ENCODE measurements around the gene TMEM53.
A peak's percentile ranks its signal among the peaks of the same experiment; 100 is the strongest.

Gene TMEM53

DNA sequence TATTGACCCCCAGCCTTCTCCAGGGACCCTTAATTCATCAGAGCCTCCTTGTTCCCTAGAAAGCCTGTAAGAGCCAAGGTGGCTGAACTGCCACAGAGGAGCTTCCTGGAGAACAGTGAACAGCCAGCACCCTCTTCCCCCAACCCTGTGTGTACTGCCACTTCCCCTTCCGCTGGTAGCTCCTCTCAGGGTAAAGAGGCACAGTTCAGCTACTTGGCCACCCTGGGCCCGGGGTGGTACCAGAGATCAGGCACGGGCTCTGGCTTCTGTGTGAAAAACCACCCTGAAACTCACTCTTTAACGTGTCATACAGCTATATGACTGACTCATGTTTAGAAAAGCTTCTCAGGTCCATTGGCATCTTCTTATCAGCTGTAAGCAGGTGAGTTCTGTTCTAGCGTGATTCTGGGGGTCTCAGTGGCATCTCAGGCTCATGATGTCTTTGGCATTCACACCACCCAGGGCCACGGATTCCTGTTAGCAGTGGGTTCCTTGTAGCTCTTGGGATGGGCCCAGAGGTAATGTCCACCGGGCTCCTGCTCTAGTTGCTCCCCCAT is 22.6 kb upstream of the TMEM53 start:
- DNase-seq: peak; percentile 57

DNA sequence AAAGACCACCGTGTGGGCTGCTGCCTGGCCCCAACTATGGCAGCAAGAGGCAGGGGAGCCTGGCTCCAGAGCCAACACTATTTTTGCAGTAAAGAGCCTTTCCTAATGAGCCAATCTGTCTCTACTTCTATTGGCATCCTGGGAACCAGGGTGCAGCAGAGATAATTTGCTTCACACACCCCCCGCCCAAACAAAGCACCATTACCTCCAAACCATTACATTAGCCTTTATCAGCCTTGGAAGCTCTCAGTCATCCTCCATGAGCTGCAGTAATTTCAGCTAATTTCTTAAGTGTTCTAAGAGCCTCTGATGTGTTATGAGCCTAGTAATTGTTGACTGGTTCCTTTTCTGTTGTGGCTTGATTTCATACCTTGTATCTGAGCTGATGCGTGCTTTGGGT is 21.8 kb upstream of the TMEM53 start:
- DNase-seq: no peak

DNA sequence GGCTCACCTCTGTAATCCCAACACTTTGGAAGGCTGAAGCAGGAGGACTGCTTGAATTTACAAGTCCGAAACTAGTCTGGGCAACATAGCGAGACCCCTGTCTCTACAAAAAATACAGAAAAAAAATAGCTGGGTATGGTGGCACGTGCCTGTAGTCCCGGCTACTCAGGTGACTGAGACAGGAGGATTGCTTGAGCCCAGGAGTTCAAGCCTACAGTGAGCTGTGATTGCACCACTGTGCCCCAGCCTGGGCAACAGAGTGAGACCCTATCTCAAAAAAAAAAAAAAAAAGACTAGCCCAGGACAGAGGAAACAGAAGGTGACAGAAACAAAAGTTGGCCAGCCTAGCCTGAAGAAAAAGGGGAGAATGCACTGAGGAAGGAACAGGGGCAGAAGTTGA is 21.4 kb upstream of the TMEM53 start:
- no peak for DNase-seq

DNA sequence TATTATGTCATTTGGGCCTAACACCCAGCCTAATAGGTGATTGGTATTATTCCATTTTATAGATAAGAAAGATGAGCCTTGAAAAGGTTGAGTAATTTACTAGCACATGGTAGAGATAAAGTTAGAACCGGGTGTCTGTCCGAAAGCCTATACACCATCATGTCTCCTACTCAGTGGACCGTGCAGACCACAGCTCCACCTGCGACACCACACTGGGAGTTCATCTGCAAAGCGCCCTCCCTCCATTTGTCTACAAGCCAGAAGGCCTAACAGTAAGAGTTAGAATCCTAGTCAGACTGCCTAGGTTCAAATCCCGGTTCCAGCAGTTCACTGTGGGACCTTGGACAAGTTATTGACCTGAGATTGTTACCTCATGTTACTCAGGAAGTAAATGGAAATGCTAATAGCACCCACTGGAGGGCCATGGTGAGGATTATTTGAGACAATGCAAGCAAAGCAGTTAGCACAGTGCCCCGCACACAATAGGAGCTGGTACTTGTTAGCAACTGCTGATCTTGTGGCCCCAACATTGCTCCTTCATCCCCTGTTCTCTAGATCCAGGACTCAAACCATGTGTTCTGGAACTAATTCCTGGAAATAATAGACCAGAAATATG is 20.7 kb upstream of the TMEM53 start:
- no peak for DNase-seq

DNA sequence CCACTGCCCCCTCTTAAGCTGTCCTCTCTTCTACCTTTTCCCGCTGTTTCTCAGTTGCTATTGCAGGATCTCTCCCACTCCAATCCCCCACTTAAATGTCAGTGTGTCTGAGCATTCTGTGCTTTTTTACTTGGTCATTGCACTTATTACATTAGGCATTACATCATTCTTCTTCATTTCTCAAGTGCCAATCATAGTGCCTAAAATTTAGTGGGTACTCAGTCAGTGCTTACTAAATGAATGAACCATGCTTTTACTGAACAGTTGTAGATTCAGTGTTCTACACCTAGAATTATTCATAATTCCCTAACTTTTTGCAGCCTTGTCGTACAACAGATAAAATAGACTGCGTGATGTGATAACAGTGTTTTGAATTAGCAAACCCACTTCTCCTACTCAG is 19.6 kb upstream of the TMEM53 start:
- peak; percentile 54 for DNase-seq

DNA sequence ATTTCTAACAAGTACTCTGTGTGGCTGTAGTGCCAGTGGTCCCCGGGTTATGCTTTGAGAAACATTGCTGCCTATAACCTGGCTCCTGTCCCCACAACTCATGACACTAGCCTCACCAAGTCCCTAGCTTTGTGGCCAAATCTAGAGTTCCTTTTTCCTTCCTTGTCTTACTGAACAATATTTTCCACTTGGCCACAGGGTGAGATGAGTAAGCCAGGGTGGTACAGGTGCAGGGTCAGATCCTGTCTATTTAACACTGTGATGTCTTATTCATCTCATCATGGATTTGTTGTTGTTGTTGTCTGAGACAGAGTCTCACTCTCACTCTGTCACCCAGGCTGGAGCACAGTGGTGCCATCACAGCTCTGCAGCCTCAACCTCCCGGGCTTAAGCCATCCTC is 18.9 kb upstream of the TMEM53 start:
- DNase-seq: peak; percentile 41

DNA sequence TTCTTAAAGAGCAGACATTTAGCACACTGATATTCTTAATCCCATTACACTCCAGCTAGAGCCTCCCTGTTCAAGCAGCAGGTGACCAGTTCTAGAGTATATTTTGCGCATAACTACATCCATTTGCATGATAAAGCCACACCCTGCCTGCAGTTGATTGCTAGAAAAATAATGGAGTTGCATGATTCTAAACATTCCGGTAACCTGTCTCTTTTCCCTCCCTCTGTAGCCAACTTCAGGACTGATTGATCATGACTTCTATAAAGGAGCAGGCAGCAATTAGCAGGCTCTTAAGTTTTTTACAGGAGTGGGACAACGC is 15.1 kb upstream of the TMEM53 start:
- DNase-seq: no peak

DNA sequence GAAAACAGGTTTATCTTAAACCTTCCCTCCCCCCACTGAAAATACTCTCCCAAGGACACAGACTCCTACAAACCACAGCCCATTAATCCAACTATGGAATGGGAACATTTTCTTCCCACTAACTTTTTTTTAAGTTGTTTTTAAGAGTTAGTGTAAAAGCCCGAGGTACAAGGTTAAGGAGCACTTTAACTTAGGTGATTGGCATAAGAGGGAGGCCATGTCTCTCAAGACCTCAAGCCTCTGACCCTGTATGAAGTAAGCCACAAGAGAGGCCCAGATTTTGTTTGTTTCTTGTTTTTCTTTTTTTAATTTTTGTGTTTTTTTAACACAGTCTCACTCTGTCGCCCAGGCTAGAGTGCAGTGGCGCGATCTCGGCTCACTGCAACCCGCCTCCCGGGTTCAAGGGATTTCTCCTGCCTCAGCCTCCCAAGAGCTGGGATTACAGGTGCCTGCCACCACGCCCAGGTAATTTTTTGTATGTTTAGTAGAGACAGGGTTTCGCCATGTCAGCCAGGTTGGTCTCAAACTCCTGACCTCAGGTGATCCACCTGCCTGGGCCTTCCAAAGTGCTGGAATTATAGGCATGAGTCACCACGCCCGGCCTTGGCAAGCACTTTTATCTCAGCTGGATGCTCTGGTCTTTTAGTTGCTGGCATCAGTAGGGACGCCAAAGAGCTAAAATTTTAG is 14.6 kb upstream of the TMEM53 start:
- DNase-seq: no peak

DNA sequence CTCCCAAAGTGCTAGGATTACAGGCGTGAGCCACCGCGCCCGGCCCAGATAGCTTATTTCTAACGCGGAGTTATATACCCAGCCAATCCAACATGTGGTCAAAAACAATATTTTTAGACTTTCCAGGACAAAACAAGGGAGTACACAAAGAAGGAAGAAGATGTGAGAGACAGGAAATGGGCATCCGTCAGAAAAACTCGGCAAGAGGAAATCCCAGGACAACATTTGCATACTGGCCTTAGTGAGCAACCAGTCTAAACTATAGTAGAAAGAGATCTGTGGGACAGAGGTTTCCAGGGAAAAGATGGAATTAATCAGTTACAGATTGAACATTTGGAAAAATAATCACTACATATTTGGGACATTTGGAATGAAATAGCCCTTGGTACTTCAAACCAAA is 11.6 kb upstream of the TMEM53 start:
- peak; percentile 58 for DNase-seq

DNA sequence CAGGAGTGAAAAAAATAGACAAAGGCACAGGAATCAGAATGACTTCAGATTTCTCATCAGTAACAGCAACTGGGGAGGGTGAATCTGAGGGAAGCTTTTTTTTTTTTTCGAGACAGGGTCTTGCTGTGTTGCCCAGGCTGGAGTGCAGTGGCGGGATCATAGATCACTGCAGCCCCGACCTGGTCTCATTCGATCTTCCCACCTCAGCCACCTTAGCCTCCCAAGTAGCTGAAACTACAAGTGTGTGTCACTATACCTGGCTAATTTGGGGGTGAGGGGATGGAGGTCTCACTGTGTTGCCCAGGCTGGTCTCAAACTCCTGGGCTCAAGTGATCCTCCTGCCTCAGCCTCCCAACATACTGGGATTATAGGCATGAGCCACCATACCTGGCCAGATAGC is 10.9 kb upstream of the TMEM53 start:
- DNase-seq: no peak

DNA sequence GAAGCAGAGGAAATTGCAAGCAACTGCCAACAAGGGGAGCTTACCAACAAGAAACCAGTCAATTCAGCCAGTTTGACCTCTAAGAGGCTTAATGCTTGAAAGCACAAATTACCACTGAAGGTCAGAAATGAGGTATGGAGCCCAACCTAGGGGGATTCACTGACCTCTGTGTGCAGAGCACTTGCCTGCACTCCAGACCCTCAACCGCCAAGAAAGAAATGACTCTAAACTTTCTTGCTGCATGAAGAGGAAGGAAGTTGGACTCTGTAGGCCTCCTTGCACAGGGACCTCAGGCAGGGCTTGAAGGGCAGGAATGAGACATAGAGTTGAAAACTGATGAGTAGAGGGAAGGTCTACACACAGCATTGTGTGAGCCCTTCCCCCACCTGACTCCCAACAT is 10.2 kb upstream of the TMEM53 start:
- DNase-seq: peak; percentile 39

DNA sequence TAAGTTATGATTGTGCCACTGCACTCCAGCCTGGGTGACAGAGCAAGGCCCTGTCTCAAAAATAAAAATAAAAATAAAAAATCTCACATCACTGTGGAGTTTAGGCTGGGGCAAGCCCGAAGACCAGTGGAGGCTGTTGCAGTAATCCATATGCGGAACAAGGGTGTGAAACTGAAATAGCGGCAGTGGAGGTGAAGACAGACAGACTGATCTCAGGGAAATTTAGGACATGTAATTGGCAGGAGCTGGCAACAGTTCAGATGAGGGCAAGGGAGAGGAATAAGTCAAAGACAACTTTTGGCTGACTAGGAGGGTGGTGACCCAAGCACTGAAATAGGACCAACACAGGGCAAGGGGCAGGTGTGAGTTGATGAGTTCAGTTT is 8.6 kb upstream of the TMEM53 start:
- peak; percentile 57 for DNase-seq

DNA sequence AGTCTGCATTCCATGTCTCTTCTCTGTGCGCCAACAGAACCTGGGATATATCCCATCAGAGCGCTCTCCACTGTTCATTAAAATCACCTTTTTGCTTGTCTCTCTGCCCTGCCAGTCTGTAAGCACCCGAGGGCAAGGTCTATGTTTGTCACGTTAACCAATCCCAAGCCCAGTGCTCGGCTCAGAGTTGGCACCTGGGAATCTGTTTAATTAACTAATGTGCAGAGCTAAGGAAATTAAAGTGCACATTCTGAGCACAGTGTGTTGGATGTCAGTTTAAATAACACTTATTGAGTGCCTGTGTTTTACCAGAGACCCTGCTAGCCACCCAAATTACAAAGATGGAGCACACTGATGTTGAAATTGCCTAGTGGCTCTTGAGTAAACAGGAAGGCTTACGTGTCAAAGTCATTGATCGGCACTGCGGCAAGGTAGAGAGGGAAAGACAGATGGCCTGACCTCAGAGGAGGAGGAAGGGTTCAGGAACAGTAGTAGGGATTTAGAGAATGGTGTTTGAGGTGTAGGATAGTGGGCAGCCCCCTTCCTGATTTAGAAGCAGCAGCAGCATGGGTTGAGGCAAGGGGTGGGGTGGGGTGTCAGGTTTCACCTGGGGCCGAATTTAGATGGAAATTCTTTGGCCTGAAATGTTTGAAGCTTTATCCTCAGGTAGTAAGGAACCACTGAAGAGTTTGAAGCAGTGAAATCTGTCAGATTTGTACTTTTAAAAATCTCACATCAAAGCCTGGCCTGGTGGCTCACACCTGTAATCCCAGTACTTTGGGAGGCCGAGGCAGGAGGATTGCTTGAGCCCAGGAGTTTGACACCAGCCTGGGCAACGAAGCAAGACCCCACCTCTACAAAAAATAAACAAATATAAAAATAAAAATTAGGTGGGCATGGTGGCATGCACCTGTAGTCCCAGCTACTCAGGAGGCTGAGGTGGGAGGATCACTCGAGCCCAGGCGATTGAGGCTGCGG is 7.9 kb upstream of the TMEM53 start:
- DNase-seq: no peak

DNA sequence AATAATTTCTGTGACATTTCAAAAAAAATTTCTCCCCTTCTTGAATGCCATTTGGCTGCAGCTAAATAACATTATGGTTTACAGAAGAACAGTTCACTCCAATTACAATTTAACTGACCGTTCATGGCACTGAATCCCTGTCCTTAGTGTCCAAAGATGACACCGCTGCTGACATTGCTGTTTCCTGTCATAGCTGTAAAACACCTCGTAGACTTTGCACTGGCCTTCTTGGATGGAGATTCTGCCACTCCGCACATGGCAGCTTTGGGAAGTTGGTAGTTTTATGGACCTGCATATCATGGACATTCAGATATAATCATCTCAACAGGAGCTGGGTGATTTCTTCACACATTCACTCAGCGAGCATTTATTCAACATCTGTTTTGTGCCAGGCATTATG is 5.2 kb upstream of the TMEM53 start:
- no peak for DNase-seq

DNA sequence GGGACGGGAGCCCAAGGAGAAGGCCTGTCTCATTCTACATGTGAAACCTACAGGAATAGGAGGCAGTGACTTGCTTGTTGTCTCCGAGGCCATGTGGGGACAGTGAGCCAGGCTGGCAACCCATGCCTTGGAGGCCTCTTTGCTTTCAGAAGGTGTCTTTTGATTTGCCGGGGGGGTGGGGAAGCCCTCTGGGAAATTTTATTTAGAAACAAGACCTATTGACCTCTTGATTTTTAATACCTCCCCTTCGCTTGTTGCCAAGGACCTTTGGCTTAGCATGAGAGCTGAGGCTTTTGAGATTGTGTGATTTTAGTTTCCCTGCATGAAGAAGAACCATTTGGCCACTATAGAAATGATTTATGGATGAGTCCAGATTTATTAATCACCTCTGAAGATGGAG is 4.3 kb upstream of the TMEM53 start:
- DNase-seq: peak; percentile 28

DNA sequence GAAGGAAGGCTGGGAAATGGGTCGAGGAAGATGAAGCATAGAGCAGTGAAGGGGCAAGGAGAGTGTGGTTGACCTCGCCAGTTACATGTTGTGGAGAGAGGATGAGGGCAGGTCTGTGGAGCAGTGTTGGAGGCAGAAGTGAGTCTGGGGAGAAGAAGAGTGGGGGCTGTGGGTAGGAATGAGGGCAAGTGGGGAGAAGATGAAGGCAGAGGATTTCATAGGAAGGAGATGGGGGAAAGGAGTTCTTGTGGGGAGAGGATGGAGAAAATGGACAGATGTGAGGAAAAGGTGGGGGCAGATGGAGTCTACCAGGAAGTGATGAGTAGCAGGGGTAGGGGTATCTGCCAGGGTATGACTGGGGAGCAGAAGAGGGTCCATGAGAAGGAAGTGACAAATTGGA is 3.8 kb upstream of the TMEM53 start:
- no peak for DNase-seq

DNA sequence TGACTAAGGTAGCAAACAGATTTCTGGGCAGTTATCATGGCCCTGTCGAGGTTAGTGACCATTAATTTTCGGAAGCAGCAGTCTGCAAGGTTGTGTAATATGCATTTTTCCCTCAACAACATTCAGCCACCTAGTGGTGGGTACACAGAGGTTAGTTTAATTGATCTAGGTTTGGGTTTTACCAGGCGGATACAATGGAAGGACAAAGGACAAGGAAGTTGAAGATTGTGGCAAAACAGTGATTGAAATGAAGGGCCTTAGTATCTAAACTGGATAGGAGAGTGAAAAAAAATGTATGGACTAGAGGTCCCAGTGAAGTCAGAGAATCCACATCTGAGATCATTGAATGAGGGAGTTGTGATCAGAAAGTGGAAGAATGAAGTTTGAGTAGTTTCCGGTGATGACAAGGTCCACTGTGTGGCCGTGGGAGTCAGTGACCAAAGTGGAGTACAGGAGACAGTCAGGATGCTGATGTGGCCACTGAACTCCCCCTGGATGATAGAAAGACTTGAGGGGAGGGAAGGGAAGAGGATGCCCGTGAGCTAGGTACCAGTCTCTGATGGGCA is 3.0 kb upstream of the TMEM53 start:
- peak; percentile 82 for DNase-seq

DNA sequence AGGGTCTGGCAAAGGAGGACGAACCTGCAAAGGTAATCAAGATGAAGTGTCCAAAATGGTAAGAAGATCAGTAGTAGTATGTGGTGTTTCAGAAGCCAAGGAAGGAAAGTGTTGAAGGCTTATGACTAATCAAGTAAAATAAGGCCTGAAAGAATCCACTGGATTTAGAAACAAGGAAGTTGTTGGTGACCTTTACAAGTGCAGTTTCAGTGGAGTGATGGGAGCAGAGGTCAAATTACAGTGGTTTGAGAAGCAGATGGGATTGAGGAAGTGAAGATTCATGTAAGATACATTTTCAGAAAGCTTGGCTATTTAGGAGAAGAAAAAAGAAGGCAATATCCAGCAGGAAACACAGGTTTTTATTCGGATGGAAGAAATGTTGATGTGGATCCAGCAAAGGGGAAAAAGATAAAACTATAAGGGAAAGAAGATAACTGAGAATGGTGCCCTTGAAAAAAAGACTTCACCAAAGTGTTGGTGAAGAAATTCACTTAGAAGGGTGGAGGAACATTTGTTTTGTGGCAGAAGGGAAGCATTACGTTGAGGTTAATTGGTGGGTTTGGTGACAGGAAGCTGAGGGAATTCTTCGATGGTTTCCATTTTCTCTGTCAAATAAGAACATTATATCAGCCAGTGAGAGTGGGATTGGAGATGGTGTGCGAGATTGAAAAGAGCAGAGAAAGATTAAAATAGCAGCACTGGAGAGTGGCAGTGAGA is 2.4 kb upstream of the TMEM53 start:
- DNase-seq: peak; percentile 97

DNA sequence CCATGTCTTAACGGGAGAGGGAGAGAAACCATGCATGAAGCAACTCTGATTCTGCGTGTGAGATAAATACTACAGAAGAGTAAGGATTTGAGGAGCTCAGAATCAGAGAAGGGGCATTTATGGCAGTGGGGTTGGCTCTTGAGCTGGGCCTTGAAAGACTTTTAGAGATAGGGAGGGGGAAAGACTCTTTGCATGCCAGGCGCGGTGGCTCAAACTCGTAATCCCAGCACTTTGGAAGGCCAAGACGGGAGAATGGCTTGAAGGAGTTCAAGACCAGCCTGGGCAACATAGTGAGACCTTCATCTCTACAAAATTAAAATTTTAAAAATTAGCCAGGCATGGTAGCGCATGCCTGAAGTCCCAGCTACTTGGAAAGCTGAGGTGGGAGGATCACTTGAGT is 905 bp upstream of the TMEM53 start:
- no peak for DNase-seq

DNA sequence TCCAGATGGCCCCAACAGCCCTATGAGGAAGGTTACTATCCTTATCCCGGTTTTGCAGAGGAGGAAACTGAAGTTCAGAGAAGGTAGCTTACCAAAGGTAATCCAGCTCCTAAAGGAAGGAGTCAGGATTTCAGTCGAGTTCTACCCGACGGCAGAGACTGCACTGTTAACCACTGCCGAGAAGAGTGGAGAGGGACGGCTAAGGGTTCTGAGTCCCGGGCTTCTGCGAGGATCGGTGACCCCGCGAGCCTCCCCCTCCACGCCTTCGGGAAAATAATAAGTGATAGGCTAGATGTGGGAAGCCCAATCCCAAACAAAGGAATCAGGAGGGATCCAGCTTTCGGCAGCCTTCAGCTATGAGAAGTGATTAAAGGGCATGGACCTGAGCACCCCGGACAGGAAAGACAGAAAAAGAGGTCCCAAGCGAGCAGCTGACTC is 587 bp downstream of the TMEM53 start:
- no peak for DNase-seq

DNA sequence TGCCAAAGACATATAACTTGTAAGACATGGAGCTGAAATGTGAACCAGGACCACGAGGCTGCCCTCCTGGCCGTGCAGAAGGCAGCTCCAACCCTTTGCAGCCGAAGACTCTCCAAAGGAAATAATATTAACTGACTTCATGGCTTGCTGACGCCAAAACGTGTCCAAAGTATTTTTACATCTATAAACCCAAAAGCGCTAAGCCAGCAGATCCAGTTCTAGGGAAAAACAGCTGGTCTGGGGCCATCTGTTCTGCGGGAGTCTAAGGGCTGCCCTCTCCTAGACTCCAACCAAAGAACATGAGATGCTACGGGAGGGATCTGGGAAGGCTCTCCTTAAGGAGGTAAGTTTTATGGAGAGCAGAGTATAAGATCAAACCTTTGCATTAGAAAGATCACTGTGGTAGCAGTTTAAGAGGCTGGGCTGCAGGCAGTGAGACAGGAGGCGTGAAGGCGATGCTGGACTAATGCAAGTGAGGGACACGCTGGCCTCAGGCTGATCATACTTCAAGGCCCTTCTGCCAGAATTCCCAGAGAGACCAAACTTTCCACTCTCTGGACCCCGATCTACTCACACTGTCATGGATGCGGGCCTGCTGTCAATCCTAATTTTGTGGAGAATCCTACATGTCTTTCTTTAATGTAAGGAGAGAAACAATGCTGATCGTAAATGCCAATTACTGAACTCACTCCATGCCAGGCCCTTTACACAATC is 1.2 kb downstream of the TMEM53 start:
- no peak for DNase-seq
